Left ventricle myocardium inferior (tissue), 1 donor: ENCODE results near the gene PKP4. TPM values are rescaled to one million over a fixed set of nuclear protein-coding genes. Genes with fewer than 3 reads are reported as not detected.
"Not testable (repeated sequence)": the region's sequence is repeated elsewhere in the genome, so short reads cannot be mapped to it uniquely, and the experiment has no call there.

Source experiments
- DNase-seq: peaks from one replicate; pipeline ENCODE4 v3.0.0-alpha.2; 2020
- H3K27ac ChIP-seq: fragments of 200-600 bp; replicated peaks from 2 replicates; pipeline ENCODE4 v1.8.0; 2021
- H3K27me3 ChIP-seq: fragments of 200-600 bp; 2 replicates; pipeline ENCODE4 v1.8.0; 2021; ENCODE audit warnings: low read depth
- H3K36me3 ChIP-seq: fragments of 200-600 bp; 2 replicates; pipeline ENCODE4 v1.8.0; 2021
- H3K4me1 ChIP-seq: fragments of 200-600 bp; 2 replicates; pipeline ENCODE4 v1.8.0; 2021
- H3K4me3 ChIP-seq: fragments of 200-600 bp; 2 replicates; pipeline ENCODE4 v1.8.0; 2021; ENCODE audit warnings: mild to moderate bottlenecking, moderate library complexity
- H3K9me3 ChIP-seq: fragments of 200-600 bp; replicated peaks from 2 replicates; pipeline ENCODE4 v1.8.0; 2021
- CTCF ChIP-seq: fragments of 200-600 bp; IDR thresholded peaks from 2 replicates; pipeline ENCODE4 v1.8.0; 2021; ENCODE audit warnings: antibody characterized with exemption, mild to moderate bottlenecking, borderline replicate concordance
- intact Hi-C: fragments of 100-400 bp; cut with micrococcal nuclease; formaldehyde crosslinking; loops from one replicate; pipeline ENCODE4 v1.11.0; 2022
- total RNA-seq: library from RNA; stranded (reverse); fragmentation: NEBNext Ultra II Directional; extraction: Animal tissue kit (Norgen Biotek cat#: 25700); gene quantifications from one replicate; pipeline ENCODE4 v1.2.1, GENCODE V29; 2021
- donor health status: DM: no; HTN: yes; CAD: no; lungs with severe emphysema.

Gene PKP4
- total RNA-seq, 1 donor from 2014 or later, result 47.6 TPM

GRCh38 chr2:158699323-158699722, 242.6 kb downstream of the PKP4 start:
- H3K36me3 ChIP-seq, result no peaks in the 10 kb centered on the region

GRCh38 chr2:158701101-158701500, 244.3 kb downstream of the PKP4 start:
- no peak for TF ChIP-seq CTCF
- Histone ChIP-seq H3K4me1 (no peaks in the 10 kb centered on the region), H3K27ac (no peak overlapping the region), H3K9me3 (peaks cover 31% of the 10 kb centered on the region), H3K4me3 (no peak overlapping the region), H3K36me3 (no peaks in the 10 kb centered on the region), H3K27me3 (no peaks in the 10 kb centered on the region)
- no peak for DNase-seq
- intact Hi-C loops, result no loop called here

More at GRCh38 chr2:158699323-158699722, 242.6 kb downstream of the PKP4 start:
- no peaks in the 10 kb centered on the region for H3K4me1 ChIP-seq
- intact Hi-C loops, result no loop called here
- no peak overlapping the region for H3K4me3 ChIP-seq
- no peaks in the 10 kb centered on the region for H3K27me3 ChIP-seq
- DNase-seq, result no peak
- H3K9me3 ChIP-seq, result peaks cover 19% of the 10 kb centered on the region
- no peak overlapping the region for H3K27ac ChIP-seq
- no peak for TF ChIP-seq CTCF

- Histone ChIP-seq H3K27ac (no peak overlapping the region), H3K9me3 (peaks cover 16% of the 10 kb centered on the region), H3K4me3 (no peak overlapping the region), H3K4me1 (no peaks in the 10 kb centered on the region), H3K27me3 (no peaks in the 10 kb centered on the region), H3K36me3 (no peaks in the 10 kb centered on the region)
- intact Hi-C loops, result no loop called here
- no peak for DNase-seq
- TF ChIP-seq CTCF, result no peak
Measured at GRCh38 chr2:158702740-158703139, 246.0 kb downstream of the PKP4 start.

DNA sequence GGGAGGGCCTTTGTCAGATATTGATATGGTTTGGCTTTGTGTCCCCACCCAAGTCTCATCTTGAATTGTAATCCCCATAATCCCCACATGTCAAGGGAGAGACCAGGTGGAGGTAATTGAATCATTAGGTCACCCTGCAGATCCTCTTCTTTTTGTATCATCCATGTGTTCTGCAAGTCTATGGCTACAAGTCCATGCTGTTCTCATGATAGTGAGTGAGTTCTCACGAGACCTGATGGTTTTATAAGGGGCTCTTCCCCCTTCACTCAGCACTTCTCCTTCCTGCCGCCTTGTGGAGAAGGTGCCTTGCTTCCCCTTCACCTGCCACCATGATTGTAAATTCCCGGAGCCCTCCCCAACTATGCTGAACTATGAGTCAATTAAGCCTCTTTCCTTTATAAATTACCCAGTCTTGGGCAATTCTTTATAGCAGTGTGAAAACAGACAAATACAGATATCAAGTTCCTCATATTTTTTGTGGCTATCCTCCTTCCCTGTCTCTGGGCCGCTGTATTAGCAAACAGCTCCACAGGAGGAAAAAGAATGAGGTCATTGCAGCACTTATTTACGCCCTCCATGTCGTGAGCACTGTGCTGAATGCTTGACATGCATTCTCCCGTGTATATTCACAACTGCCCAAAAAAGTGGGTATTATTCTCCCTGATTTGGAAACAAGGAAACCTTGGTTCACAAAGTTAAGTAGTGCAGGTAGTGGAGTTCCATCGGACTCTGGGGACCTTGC, 248.1 kb downstream of the PKP4 start:
- DNase-seq, intact Hi-C loops, H3K36me3 ChIP-seq, H3K27ac ChIP-seq, H3K4me3 ChIP-seq, H3K27me3 ChIP-seq, H3K4me1 ChIP-seq: not testable (repeated sequence)
- H3K9me3 ChIP-seq, result peaks cover 19% of the 10 kb centered on the region

DNA sequence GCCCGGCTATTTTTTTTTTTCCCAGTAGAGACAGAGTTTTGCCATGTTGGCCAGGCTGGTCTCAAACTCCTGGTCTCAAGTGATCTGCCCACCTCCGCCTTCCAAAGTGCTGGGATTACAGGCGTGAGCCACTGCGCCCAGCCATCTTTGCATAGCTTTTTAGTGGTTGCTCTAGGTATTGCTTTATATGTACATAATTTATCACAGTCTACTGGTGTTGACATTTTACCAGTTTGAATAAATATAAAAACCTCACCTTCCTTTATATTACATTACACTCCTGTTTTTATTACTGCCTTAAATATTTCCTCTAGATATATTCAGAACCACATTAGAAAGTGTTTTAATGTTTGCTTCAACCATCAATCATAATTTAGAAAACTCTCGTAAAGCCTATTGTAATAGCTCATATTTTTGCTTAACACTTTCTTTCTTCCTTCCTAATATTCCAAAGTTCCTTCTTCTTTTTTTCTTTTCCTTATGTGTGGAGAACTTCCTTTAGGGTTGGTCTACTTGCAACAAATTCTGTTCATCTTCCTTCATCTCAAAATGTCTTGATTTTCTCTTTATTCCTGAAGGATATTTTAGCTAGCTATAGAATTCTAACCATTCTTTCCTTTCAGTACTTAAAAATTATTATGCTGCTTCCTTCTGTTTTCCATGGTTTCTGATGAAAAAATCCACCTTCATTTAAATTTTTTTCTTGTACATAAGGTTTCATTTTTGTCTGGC, 256.2 kb downstream of the PKP4 start:
- no peaks in the 10 kb centered on the region for H3K36me3 ChIP-seq
- H3K4me1 ChIP-seq, result peaks cover 33% of the 10 kb centered on the region
- no peaks in the 10 kb centered on the region for H3K27me3 ChIP-seq
- TF ChIP-seq CTCF, result no peak
- no peak overlapping the region for H3K27ac ChIP-seq
- no peak overlapping the region for H3K4me3 ChIP-seq
- intact Hi-C loops, result no loop called here
- H3K9me3 ChIP-seq, result peaks cover 15% of the 10 kb centered on the region
- DNase-seq, result no peak
